HepG2 (cell line): ENCODE results near the gene PARK7. TPM values are rescaled to one million over a fixed set of nuclear protein-coding genes. Genes with fewer than 3 reads are reported as not detected.

Experiments used
- SRY ChIP-seq: sonication (generic); formaldehyde crosslinking; IDR thresholded peaks from 2 replicates; pipeline ENCODE4 v1.8.0; 2022; ENCODE audit warnings: mild to moderate bottlenecking, missing genetic modification reagents
- YY1 ChIP-seq: IDR thresholded peaks from 2 replicates; pipeline ENCODE4 v1.6.1; 2011; ENCODE audit warnings: low read length, low read depth, moderate library complexity, mild to moderate bottlenecking; ENCODE audit not compliant: insufficient read depth, insufficient replicate concordance
- ZNF292 ChIP-seq: sonication (generic); formaldehyde crosslinking; IDR thresholded peaks from 2 replicates; pipeline ENCODE4 v1.8.1; 2022; ENCODE audit warnings: mild to moderate bottlenecking, low read depth, missing genetic modification reagents, borderline replicate concordance
- ZNF569 ChIP-seq: sonication (generic); formaldehyde crosslinking; IDR thresholded peaks from 2 replicates; pipeline ENCODE4 v1.5.0; 2020; ENCODE audit warnings: mild to moderate bottlenecking, missing genetic modification reagents, moderate library complexity, borderline replicate concordance
- polyA plus RNA-seq, 8 experiments: library from polyadenylated mRNA; depleted of rRNA in 3 of 8; stranded (reverse) in 7 of 8; unstranded in 1 of 8; fragments of >200 nt; fragmentation: Illumina TruSeq in 4 of 8; extraction: Trizol in 4 of 8; gene quantifications; 2 replicates each; pipeline versions ENCODE4 v1.2.1 to v1.2.3, GENCODE V29; 2011 to 2016; ENCODE audit warnings: low read depth in 4 of 8, missing spikeins in 1 of 8, mixed read lengths in 1 of 8; ENCODE audit not compliant: insufficient read depth in 1 of 8
- total RNA-seq, 5 experiments: library from RNA; depleted of rRNA; stranded (reverse); fragments of >200 nt; fragmentation: Illumina TruSeq; extraction: Trizol; gene quantifications; 2 replicates each; pipeline ENCODE4 v1.2.3, GENCODE V29; 2016; ENCODE audit warnings: low read depth in 1 of 5
- TF ChIP-seq, protein P1 (sequence below): sonication (generic); formaldehyde crosslinking; IDR thresholded peaks from 2 replicates; pipeline ENCODE4 v1.5.0; 2020; ENCODE audit warnings: mild to moderate bottlenecking, missing genetic modification reagents
- TF ChIP-seq, protein P2 (sequence below): sonication (generic); formaldehyde crosslinking; IDR thresholded peaks from 2 replicates; pipeline ENCODE4 v1.4.0; 2020; ENCODE audit warnings: mild to moderate bottlenecking, missing genetic modification reagents
- TF ChIP-seq, protein P3 (sequence below): sonication (generic); formaldehyde crosslinking; IDR thresholded peaks from 2 replicates; pipeline ENCODE4 v1.4.0; 2020; ENCODE audit warnings: mild to moderate bottlenecking, missing genetic modification reagents
- TF ChIP-seq, protein P4 (sequence below): sonication (generic); formaldehyde crosslinking; IDR thresholded peaks from 2 replicates; pipeline ENCODE4 v1.8.1; 2023; ENCODE audit warnings: mild to moderate bottlenecking, missing genetic modification reagents
- TF ChIP-seq, protein P5 (sequence below): sonication (generic); formaldehyde crosslinking; conservative IDR thresholded peaks from 2 replicates; pipeline ENCODE4 v1.4.0; 2020; ENCODE audit warnings: missing genetic modification reagents
- TF ChIP-seq, protein P6 (sequence below): sonication (generic); formaldehyde crosslinking; IDR thresholded peaks from 2 replicates; pipeline ENCODE4 v1.4.0; 2020; ENCODE audit warnings: missing genetic modification reagents
- TF ChIP-seq, protein P7 (sequence below), 2 experiments: sonication (generic) in 1 of 2; formaldehyde crosslinking in 1 of 2; IDR thresholded peaks; 2 replicates each; pipeline versions ENCODE4 v1.4.0 to v1.6.1; 2018 to 2020; ENCODE audit warnings: missing genetic modification reagents in 2 of 2, borderline replicate concordance in 1 of 2, low read depth in 1 of 2, mild to moderate bottlenecking in 1 of 2, missing biosample characterization in 1 of 2

PARK7 gene
- total and polyA plus RNA-seq, 2 of the 13 experiments (the other 11 are each of a cell fraction or from before 2014, with no cell fraction given): 212 to 296 TPM

DNA sequence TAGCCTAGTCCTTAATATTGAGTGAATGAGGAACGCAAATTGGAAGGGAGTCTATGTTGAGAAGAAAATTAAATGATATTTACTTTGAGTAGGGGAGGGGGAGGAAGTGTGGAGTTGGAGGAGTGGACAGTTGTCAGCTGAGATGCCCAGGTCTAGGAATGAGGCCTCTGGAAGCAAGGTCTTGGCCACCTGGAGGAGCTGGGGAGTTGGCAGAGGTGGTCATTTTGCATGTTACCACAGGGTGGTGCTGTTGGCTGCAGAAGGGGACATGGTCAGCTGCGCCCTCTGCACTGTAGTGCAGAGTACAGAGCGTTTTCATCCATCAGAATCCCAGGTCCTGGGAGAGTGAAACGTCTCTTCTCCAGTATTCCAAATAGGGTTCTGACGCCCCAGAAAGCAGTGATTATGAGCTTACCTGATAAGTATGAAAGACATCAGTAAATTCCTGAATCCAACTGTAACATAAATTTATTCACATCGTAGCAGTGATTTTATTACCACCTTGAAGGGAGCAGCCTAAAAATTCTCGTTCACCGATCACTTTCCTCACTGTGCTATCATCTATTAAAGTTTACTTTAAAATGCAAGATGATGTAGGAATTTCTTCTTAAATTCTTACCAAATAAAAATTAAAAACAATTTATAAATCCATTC is 13.8 kb downstream of the PARK7 start (continued):
- TF ChIP-seq, protein P1, sequence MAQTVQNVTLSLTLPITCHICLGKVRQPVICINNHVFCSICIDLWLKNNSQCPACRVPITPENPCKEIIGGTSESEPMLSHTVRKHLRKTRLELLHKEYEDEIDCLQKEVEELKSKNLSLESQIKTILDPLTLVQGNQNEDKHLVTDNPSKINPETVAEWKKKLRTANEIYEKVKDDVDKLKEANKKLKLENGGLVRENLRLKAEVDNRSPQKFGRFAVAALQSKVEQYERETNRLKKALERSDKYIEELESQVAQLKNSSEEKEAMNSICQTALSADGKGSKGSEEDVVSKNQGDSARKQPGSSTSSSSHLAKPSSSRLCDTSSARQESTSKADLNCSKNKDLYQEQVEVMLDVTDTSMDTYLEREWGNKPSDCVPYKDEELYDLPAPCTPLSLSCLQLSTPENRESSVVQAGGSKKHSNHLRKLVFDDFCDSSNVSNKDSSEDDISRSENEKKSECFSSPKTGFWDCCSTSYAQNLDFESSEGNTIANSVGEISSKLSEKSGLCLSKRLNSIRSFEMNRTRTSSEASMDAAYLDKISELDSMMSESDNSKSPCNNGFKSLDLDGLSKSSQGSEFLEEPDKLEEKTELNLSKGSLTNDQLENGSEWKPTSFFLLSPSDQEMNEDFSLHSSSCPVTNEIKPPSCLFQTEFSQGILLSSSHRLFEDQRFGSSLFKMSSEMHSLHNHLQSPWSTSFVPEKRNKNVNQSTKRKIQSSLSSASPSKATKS (CRISPR knock-in tag): no peak
- TF ChIP-seq, protein P2, sequence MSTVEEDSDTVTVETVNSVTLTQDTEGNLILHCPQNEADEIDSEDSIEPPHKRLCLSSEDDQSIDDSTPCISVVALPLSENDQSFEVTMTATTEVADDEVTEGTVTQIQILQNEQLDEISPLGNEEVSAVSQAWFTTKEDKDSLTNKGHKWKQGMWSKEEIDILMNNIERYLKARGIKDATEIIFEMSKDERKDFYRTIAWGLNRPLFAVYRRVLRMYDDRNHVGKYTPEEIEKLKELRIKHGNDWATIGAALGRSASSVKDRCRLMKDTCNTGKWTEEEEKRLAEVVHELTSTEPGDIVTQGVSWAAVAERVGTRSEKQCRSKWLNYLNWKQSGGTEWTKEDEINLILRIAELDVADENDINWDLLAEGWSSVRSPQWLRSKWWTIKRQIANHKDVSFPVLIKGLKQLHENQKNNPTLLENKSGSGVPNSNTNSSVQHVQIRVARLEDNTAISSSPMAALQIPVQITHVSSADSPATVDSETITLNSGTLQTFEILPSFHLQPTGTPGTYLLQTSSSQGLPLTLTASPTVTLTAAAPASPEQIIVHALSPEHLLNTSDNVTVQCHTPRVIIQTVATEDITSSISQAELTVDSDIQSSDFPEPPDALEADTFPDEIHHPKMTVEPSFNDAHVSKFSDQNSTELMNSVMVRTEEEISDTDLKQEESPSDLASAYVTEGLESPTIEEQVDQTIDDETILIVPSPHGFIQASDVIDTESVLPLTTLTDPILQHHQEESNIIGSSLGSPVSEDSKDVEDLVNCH (CRISPR knock-in tag): no peak
- TF ChIP-seq ZNF292 (CRISPR knock-in tag) (no peak), YY1 (no peak), ZNF569 (CRISPR knock-in tag) (no peak), SRY (CRISPR knock-in tag) (no peak)
- TF ChIP-seq, protein P3, sequence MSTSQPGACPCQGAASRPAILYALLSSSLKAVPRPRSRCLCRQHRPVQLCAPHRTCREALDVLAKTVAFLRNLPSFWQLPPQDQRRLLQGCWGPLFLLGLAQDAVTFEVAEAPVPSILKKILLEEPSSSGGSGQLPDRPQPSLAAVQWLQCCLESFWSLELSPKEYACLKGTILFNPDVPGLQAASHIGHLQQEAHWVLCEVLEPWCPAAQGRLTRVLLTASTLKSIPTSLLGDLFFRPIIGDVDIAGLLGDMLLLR (CRISPR knock-in tag): no peak
- TF ChIP-seq, protein P4, sequence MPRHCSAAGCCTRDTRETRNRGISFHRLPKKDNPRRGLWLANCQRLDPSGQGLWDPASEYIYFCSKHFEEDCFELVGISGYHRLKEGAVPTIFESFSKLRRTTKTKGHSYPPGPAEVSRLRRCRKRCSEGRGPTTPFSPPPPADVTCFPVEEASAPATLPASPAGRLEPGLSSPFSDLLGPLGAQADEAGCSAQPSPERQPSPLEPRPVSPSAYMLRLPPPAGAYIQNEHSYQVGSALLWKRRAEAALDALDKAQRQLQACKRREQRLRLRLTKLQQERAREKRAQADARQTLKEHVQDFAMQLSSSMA (CRISPR knock-in tag): no peak
- TF ChIP-seq, protein P5, sequence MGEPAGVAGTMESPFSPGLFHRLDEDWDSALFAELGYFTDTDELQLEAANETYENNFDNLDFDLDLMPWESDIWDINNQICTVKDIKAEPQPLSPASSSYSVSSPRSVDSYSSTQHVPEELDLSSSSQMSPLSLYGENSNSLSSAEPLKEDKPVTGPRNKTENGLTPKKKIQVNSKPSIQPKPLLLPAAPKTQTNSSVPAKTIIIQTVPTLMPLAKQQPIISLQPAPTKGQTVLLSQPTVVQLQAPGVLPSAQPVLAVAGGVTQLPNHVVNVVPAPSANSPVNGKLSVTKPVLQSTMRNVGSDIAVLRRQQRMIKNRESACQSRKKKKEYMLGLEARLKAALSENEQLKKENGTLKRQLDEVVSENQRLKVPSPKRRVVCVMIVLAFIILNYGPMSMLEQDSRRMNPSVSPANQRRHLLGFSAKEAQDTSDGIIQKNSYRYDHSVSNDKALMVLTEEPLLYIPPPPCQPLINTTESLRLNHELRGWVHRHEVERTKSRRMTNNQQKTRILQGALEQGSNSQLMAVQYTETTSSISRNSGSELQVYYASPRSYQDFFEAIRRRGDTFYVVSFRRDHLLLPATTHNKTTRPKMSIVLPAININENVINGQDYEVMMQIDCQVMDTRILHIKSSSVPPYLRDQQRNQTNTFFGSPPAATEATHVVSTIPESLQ: 0 out of 2 replicates have a peak, but pooled peaks have one; percentile 49
- TF ChIP-seq, protein P6, sequence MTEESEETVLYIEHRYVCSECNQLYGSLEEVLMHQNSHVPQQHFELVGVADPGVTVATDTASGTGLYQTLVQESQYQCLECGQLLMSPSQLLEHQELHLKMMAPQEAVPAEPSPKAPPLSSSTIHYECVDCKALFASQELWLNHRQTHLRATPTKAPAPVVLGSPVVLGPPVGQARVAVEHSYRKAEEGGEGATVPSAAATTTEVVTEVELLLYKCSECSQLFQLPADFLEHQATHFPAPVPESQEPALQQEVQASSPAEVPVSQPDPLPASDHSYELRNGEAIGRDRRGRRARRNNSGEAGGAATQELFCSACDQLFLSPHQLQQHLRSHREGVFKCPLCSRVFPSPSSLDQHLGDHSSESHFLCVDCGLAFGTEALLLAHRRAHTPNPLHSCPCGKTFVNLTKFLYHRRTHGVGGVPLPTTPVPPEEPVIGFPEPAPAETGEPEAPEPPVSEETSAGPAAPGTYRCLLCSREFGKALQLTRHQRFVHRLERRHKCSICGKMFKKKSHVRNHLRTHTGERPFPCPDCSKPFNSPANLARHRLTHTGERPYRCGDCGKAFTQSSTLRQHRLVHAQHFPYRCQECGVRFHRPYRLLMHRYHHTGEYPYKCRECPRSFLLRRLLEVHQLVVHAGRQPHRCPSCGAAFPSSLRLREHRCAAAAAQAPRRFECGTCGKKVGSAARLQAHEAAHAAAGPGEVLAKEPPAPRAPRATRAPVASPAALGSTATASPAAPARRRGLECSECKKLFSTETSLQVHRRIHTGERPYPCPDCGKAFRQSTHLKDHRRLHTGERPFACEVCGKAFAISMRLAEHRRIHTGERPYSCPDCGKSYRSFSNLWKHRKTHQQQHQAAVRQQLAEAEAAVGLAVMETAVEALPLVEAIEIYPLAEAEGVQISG (CRISPR knock-in tag): peak; percentile 48
- TF ChIP-seq, protein P7, sequence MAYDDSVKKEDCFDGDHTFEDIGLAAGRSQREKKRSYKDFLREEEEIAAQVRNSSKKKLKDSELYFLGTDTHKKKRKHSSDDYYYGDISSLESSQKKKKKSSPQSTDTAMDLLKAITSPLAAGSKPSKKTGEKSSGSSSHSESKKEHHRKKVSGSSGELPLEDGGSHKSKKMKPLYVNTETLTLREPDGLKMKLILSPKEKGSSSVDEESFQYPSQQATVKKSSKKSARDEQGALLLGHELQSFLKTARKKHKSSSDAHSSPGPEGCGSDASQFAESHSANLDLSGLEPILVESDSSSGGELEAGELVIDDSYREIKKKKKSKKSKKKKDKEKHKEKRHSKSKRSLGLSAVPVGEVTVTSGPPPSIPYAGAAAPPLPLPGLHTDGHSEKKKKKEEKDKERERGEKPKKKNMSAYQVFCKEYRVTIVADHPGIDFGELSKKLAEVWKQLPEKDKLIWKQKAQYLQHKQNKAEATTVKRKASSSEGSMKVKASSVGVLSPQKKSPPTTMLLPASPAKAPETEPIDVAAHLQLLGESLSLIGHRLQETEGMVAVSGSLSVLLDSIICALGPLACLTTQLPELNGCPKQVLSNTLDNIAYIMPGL (CRISPR knock-in tag; IDR thresholded peaks at IDR 0.05; ENCODE audit: borderline replicate concordance in 1 of 2, low read depth in 1 of 2): peak; percentile 45 to 94; a peak in 3 of 4 replicates
